ENCODE data around the gene DNAJC3.

Gene DNAJC3

GRCh38 chr13:95642028-95642621, 34.8 kb upstream of the DNAJC3 start:
- peak overlapping the region; percentile 74 for H3K4me3 ChIP-seq (ENCODE audit: low read length)
- TF ChIP-seq CTCF (conservative IDR thresholded peaks at IDR 0.05; ENCODE audit: low read length) = no peak
- peak; percentile 60 for DNase-seq (ENCODE audit: low read depth)

GRCh38 chr13:95642999-95643398, 33.9 kb upstream of the DNAJC3 start:
- DNase-seq (ENCODE audit: low read depth) = no peak
- TF ChIP-seq CTCF (conservative IDR thresholded peaks at IDR 0.05; ENCODE audit: low read length) = no peak
- H3K4me3 ChIP-seq (ENCODE audit: low read length) = peak overlapping the region; percentile 74

- TF ChIP-seq CTCF (conservative IDR thresholded peaks at IDR 0.05; ENCODE audit: low read length) = no peak
- peak overlapping the region; percentile 74 for H3K4me3 ChIP-seq (ENCODE audit: low read length)
- peak; percentile 28 for DNase-seq (ENCODE audit: low read depth)
Observed at GRCh38 chr13:95643571-95643935, 33.4 kb upstream of the DNAJC3 start.

GRCh38 chr13:95643936-95644598, 32.9 kb upstream of the DNAJC3 start:
- peak; percentile 36 for DNase-seq (ENCODE audit: low read depth)
- peak overlapping the region; percentile 74 for H3K4me3 ChIP-seq (ENCODE audit: low read length)
- no peak for TF ChIP-seq CTCF (conservative IDR thresholded peaks at IDR 0.05; ENCODE audit: low read length)

GRCh38 chr13:95644601-95645052, 32.3 kb upstream of the DNAJC3 start, which contains the start of gene DZIP1:
TSS of gene DZIP1 (minus strand) at chr13:95644706. CDS start at chr13:95642029, 2,677 bp downstream.
- peak within 1 kb of the TSS; percentile 74 for H3K4me3 ChIP-seq (ENCODE audit: low read length)
- peak; percentile 81 for DNase-seq (ENCODE audit: low read depth)
- no peak for TF ChIP-seq CTCF (conservative IDR thresholded peaks at IDR 0.05; ENCODE audit: low read length)

- no peak for DNase-seq (ENCODE audit: low read depth)
- TF ChIP-seq CTCF (conservative IDR thresholded peaks at IDR 0.05; ENCODE audit: low read length) = no peak
- H3K4me3 ChIP-seq (ENCODE audit: low read length) = no peak overlapping the region
Observed at GRCh38 chr13:95647321-95647720, 29.6 kb upstream of the DNAJC3 start.

GRCh38 chr13:95650696-95651095, 26.2 kb upstream of the DNAJC3 start:
- no peak for TF ChIP-seq CTCF (conservative IDR thresholded peaks at IDR 0.05; ENCODE audit: low read length)
- no peak for DNase-seq (ENCODE audit: low read depth)
- H3K4me3 ChIP-seq (ENCODE audit: low read length) = no peak overlapping the region

All from AG10803 (cell line).